ENCODE results near the gene KRTAP19-6.

DNA sequence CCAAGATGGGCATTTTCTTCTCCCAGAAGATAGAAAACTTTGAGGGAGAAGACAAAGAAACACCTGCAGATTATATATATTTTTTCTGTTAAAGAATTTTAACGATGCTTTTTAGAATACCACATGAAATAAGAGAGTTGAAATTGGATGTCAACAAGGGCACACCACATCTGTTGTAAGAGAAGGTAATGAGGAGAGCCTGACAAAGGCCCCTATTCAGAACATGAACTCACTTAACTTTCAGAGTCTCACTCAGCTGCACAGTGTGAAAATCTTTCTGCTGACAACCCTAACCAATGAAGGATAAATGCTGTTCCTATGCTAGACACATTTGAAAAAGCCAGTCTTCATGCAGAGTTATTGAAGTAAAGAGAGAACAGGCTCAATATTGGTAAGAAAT lies 41.2 kb upstream of the KRTAP19-6 start:
- TF ChIP-seq POLR2AphosphoS5 (IDR thresholded peaks at IDR 0.05; ENCODE audit: low read depth, low read length) (no peak), POLR2A (IDR thresholded peaks at IDR 0.05; ENCODE audit: low read depth, low read length) (no peak), PAX5 (IDR thresholded peaks at IDR 0.05; ENCODE audit: insufficient read depth, low read length, severe bottlenecking) (no peak), TAF1 (IDR thresholded peaks at IDR 0.05; ENCODE audit: low read depth, low read length) (no peak), SPI1 (IDR thresholded peaks at IDR 0.05; ENCODE audit: low read depth, low read length) (no peak), POU2F2 (IDR thresholded peaks at IDR 0.05; ENCODE audit: low read depth, low read length) (no peak)
